Measurements from ENCODE around the gene ACTN1. TPM values are rescaled to one million over a fixed set of nuclear protein-coding genes. Genes with fewer than 3 reads are reported as not detected.
"Not testable (repeated sequence)": the region's sequence is repeated elsewhere in the genome, so short reads cannot be mapped to it uniquely, and the experiment has no call there.

The ACTN1 gene
- total and polyA plus RNA-seq, 2 of the 8 experiments (the other 6 are each of a cell fraction or from before 2014, with no cell fraction given): 236 to 262 TPM

DNA sequence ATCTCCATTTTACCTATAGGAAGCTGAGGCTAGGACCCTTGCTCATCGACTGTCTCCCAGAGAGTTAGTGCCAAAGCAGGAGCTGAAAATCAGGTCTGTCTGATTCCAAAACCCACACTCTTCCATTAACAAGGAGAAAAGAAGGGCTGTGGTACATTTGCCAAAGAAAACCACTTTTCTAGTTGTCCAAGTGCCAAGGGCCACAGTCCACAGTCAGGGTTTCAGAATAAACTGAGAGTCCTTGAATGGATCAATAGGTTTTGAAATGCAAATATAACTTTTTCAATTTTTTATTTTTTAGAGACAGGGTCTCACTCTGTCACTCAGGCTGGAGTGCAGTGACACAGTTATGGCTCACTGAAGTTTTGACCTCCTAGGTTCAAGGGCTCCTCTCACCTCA, 130.8 kb downstream of the ACTN1 start (continued):
- TF ChIP-seq, protein P1, sequence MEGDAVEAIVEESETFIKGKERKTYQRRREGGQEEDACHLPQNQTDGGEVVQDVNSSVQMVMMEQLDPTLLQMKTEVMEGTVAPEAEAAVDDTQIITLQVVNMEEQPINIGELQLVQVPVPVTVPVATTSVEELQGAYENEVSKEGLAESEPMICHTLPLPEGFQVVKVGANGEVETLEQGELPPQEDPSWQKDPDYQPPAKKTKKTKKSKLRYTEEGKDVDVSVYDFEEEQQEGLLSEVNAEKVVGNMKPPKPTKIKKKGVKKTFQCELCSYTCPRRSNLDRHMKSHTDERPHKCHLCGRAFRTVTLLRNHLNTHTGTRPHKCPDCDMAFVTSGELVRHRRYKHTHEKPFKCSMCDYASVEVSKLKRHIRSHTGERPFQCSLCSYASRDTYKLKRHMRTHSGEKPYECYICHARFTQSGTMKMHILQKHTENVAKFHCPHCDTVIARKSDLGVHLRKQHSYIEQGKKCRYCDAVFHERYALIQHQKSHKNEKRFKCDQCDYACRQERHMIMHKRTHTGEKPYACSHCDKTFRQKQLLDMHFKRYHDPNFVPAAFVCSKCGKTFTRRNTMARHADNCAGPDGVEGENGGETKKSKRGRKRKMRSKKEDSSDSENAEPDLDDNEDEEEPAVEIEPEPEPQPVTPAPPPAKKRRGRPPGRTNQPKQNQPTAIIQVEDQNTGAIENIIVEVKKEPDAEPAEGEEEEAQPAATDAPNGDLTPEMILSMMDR (IDR thresholded peaks at IDR 0.05; ENCODE audit: control extremely low read depth in 1 of 3, insufficient read depth in 1 of 3, low read depth in 1 of 3, low read length in 3 of 3): no peak
- TF ChIP-seq SP4 (IDR thresholded peaks at IDR 0.05; ENCODE audit: low read length) (no peak), NANOG (IDR thresholded peaks at IDR 0.05; ENCODE audit: insufficient read depth, low read depth, low read length, poor library complexity, severe bottlenecking) (no peak), CEBPB (IDR thresholded peaks at IDR 0.05; ENCODE audit: low read depth, low read length) (no peak), ASH2L (IDR thresholded peaks at IDR 0.05; ENCODE audit: low read length) (no peak), RNF2 (IDR thresholded peaks at IDR 0.05; ENCODE audit: borderline replicate concordance, low read depth, low read length, missing control alignments, poor library complexity, severe bottlenecking) (no peak)

DNA sequence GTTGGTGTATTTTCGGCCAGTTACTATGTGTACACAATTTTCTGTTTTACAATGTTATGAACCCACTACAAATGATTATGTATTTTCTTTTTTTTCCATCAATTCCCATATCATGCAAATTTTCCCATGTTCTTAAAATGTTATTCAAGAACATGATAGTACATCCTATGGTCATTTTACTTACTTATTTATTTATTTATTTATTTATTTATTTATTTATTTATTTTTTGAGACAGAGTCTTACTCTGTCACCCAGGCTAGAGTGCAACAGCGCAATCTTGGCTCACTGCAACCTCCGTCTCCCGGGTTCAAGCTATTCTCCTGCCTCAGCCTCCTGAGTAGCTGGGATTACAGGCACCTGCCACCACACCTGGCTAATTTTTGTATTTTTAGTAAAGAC, 131.5 kb downstream of the ACTN1 start:
- H3K4me3 ChIP-seq (ENCODE audit: extremely low read depth in 1 of 4, insufficient read depth in 2 of 4, low read depth in 3 of 4, low read length in 4 of 4); H3K27ac ChIP-seq (ENCODE audit: low read depth, low read length); H3K4me1 ChIP-seq (replicated peaks in 1 of 4; ENCODE audit: control insufficient read depth in 3 of 4, insufficient read depth in 4 of 4, low read length in 3 of 4); H3K79me1 ChIP-seq (ENCODE audit: low read depth, low read length); H3K27me3 ChIP-seq (replicated peaks in 1 of 4; ENCODE audit: control insufficient read depth in 3 of 4, extremely low read depth in 1 of 4, insufficient read depth in 3 of 4, low read length in 3 of 4); H3K18ac ChIP-seq (ENCODE audit: extremely low read depth, low read length); H4K8ac ChIP-seq (ENCODE audit: extremely low read depth, insufficient read depth, low read length); H3K23me2 ChIP-seq (ENCODE audit: low read depth, low read length); H2AK5ac ChIP-seq (ENCODE audit: low read depth, low read length); H2BK20ac ChIP-seq (ENCODE audit: low read length); H2BK15ac ChIP-seq (ENCODE audit: low read length); H3K56ac ChIP-seq (replicated peaks; ENCODE audit: insufficient read length, low read depth, low read length); H3K36me3 ChIP-seq (ENCODE audit: control insufficient read depth in 2 of 4, insufficient read depth in 4 of 4, low read length in 3 of 4); H3K23ac ChIP-seq (ENCODE audit: insufficient read length); POLR2A ChIA-PET (ENCODE audit: partially characterized antibody); CTCF ChIA-PET (ENCODE audit: partially characterized antibody); H2BK120ac ChIP-seq (replicated peaks; ENCODE audit: low read depth, low read length); H3K4me2 ChIP-seq (ENCODE audit: insufficient read depth in 1 of 2, low read depth in 2 of 2, low read length in 2 of 2); H4K91ac ChIP-seq (replicated peaks; ENCODE audit: insufficient read length, low read length); H2BK5ac ChIP-seq (ENCODE audit: low read depth, low read length); H2AFZ ChIP-seq (ENCODE audit: low read length); H3K79me2 ChIP-seq (ENCODE audit: control insufficient read depth in 1 of 2, insufficient read depth in 2 of 2, low read length in 2 of 2); H2BK12ac ChIP-seq (ENCODE audit: low read depth, low read length); H3K9ac ChIP-seq (replicated peaks in 1 of 4; ENCODE audit: extremely low read depth in 1 of 4, low read depth in 3 of 4, low read length in 3 of 4); H3K14ac ChIP-seq (ENCODE audit: insufficient read length); H4K5ac ChIP-seq (ENCODE audit: insufficient read length, low read depth, low read length); DNase-seq (ENCODE audit: low read depth in 1 of 2, low spot score in 2 of 2); H3K9me3 ChIP-seq (ENCODE audit: insufficient read depth in 2 of 2, low read depth in 1 of 2, low read length in 1 of 2); H4K20me1 ChIP-seq (replicated peaks in 1 of 2; ENCODE audit: control insufficient read depth in 1 of 2, insufficient read depth in 2 of 2, low read length in 2 of 2); FAIRE-seq; H3K4ac ChIP-seq (replicated peaks; ENCODE audit: insufficient read length, low read depth, low read length): not testable (repeated sequence)
- 88% methylated on average over 4 of the region's 4 CpGs; no CpG with 5 or more reads in 1 of the 2 experiments for WGBS, 2 experiments (ENCODE audit: extremely low coverage in 1 of 2, insufficient coverage in 1 of 2, insufficient read length in 1 of 2, insufficient replicate concordance in 2 of 2, low coverage in 1 of 2, low lambda C conversion rate in 2 of 2, missing lambda C conversion rate in 1 of 2)

Data from H1 (cell line).